ENCODE measurements around the gene TSC22D4.

The TSC22D4 gene

DNA sequence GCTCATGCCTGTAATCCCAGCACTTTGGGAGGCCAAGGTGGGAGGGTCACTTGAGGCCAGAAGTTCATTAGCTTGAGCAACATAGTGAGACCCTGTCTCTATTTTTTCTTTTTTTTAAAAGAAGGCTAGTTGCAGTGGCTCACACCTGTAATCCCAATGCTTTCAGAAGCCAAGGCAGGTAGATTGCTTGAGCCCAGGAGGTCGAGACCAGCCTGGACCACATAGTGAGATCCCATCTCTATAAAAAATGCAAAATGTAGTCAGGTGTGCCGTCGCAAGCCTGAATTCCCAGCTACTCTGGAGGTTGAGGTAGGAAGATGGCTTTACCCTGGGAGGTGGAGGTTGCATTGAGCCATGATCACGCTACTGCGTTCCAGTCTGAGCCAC is 12.2 kb upstream of the TSC22D4 start:
- ChIA-PET POLR2A (no interaction called here), CTCF (interaction anchor here (0.9 to 1.3 kb wide), 2 partner anchors 22 to 36 kb away, joined by 4 to 6 read pairs; no protein-coding TSS in a partner anchor)
- TF ChIP-seq, protein P1, sequence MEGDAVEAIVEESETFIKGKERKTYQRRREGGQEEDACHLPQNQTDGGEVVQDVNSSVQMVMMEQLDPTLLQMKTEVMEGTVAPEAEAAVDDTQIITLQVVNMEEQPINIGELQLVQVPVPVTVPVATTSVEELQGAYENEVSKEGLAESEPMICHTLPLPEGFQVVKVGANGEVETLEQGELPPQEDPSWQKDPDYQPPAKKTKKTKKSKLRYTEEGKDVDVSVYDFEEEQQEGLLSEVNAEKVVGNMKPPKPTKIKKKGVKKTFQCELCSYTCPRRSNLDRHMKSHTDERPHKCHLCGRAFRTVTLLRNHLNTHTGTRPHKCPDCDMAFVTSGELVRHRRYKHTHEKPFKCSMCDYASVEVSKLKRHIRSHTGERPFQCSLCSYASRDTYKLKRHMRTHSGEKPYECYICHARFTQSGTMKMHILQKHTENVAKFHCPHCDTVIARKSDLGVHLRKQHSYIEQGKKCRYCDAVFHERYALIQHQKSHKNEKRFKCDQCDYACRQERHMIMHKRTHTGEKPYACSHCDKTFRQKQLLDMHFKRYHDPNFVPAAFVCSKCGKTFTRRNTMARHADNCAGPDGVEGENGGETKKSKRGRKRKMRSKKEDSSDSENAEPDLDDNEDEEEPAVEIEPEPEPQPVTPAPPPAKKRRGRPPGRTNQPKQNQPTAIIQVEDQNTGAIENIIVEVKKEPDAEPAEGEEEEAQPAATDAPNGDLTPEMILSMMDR (IDR thresholded peaks at IDR 0.05; ENCODE audit: control extremely low read depth, extremely low read depth, low read depth, missing control alignments): no peak
- no peak for DNase-seq (ENCODE audit: extremely low spot score)

DNA sequence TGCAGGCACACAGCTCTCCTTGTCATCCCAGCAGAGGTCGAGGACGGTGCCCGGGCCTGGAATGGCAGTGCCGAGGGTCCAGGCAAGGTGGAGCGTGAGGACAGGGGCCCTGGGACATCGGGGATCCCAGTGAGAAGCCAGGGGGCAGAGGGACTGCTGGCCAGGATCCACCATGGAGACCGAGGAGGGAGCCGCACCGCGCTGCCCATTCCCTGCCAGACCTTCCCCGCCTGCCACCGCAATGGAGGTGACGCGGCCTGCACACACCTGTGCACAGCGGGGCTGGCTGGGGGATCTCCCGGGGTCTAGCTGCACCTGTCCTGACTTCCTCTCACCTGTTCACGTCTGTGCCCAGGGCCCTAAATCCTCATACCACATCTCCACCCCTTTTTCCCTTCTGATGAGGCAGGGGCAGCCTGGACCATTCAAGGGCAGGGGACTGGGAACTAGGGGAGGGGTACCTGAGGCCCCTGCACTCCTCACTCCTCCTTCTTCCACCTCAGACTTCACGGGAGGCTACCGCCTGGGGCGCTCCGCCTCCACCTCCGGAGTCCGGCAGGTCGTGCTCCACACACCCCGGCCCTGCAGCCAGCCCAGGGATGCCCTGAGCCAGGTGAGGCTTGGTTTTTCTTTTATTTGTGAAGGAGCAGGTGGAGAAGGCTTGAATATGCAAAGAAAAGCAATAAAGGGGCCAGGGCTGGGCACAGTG is 11.6 kb upstream of the TSC22D4 start:
- ChIA-PET POLR2A (no interaction called here), CTCF (interaction anchor here (1.0 to 1.5 kb wide), 5 partner anchors 13 to 142 kb away, joined by 3 to 4 read pairs (median 3); no protein-coding TSS in a partner anchor)
- TF ChIP-seq, protein P1 (IDR thresholded peaks at IDR 0.05; ENCODE audit: control extremely low read depth, extremely low read depth, low read depth, missing control alignments): no peak
- DNase-seq (ENCODE audit: extremely low spot score): peak; percentile 9

DNA sequence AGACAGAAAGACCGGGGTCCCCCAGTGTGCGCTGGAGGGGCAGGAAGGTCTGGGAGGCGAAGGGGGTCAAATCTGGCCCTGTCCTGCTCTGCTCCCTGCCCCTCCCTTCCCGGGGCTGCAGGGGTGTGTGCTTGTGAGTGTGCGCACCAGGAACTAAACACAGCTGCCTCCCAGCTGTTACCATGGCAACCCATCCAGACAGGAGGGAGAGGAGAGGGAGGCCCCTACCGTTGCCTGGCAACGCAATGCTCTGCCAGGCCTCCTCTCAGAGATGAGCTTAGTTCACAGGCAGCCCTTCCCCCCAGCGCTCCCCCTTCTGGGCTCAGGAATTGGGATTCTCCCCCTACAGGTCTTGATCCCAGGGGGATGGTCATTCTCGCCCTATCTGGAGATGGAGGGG is 10.8 kb upstream of the TSC22D4 start:
- TF ChIP-seq, protein P1 (IDR thresholded peaks at IDR 0.05; ENCODE audit: control extremely low read depth, extremely low read depth, low read depth, missing control alignments): no peak
- POLR2A ChIA-PET: no interaction called here
- DNase-seq (ENCODE audit: extremely low spot score): peak; percentile 84
- CTCF ChIA-PET: interaction anchor here (0.7 to 1.5 kb wide), 8 partner anchors 12 to 235 kb away, joined by 3 to 4 read pairs (median 3); no protein-coding TSS in a partner anchor

DNA sequence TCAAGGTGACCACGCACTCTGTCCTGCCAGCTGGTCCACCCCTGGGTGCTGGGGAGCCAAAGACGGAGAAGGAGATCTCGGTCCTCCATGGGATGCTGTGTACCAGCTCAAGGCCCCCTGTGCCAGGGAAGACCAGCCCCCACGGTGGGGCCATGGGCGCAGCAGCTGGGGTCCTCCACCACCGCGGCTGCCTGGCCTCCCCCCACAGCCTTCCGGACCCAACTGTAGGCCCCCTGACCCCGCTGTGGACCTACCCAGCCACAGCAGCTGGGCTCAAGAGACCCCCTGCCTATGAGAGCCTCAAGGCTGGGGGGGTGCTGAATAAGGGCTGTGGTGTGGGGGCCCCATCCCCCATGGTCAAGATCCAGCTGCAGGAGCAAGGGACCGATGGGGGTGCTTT is 10.1 kb upstream of the TSC22D4 start:
- TF ChIP-seq, protein P1 (IDR thresholded peaks at IDR 0.05; ENCODE audit: control extremely low read depth, extremely low read depth, low read depth, missing control alignments): no peak
- ChIA-PET POLR2A (no interaction called here), CTCF (interaction anchor here (1.1 to 2.2 kb wide), 5 partner anchors 11 to 236 kb away, joined by 3 to 9 read pairs (median 3); no protein-coding TSS in a partner anchor)
- DNase-seq (ENCODE audit: extremely low spot score): peak; percentile 4

DNA sequence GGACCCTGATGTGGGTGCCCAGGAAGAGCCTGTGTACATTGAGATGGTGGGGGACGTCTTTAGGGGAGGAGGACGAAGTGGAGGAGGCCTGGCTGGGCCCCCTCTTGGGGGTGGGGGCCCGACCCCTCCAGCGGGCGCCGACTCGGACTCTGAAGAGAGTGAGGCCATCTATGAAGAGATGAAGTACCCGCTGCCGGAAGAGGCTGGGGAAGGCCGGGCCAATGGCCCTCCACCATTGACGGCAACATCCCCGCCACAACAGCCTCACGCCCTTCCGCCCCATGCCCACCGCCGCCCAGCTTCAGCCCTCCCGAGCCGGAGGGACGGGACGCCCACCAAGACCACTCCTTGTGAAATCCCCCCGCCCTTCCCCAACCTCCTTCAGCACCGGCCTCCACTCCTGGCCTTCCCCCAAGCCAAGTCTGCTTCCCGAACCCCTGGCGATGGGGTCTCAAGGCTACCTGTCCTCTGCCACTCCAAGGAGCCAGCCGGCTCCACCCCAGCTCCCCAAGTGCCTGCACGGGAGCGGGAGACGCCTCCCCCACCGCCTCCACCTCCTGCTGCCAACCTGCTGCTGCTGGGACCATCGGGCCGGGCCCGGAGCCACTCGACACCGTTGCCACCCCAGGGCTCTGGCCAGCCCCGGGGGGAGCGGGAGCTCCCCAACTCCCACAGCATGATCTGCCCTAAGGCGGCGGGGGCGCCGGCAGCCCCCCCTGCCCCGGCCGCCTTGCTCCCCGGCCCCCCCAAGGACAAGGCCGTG is 9.5 kb upstream of the TSC22D4 start:
- CTCF ChIA-PET: interaction anchor here (1.4 to 2.2 kb wide), 2 partner anchors 71 to 81 kb away, joined by 3 to 9 read pairs; no protein-coding TSS in a partner anchor
- DNase-seq (ENCODE audit: extremely low spot score): peak; percentile 5
- POLR2A ChIA-PET: no interaction called here
- TF ChIP-seq, protein P1 (IDR thresholded peaks at IDR 0.05; ENCODE audit: control extremely low read depth, extremely low read depth, low read depth, missing control alignments): no peak

DNA sequence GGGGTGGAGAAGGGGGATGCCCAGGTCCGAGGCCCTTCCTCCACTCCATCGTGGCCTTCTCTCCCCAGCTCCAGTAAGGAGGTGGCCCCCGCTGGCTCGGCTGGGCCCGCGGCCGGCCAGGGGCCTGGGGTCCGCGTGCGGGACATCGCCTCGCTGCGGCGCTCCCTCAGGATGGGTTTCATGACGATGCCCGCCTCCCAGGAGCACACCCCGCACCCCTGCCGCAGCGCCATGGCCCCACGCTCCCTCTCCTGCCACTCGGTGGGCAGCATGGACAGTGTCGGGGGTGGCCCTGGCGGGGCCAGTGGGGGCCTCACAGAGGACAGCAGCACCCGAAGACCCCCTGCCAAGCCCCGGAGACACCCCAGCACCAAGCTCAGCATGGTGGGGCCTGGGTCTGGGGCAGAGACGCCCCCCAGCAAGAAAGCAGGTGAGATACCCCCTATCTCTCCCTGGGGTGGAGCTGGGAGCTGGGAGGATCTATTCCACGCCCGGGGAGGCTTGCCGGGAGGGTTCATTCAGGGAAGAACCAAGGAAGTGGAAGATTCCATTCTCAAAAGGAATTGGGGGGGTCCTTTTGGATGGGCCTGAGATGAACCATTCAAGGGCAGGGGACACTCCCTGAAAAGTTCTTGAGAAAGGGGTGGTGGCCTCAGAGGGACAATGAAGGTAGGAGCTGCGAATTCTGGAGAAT is 7.9 kb upstream of the TSC22D4 start:
- peak; percentile 4 for DNase-seq (ENCODE audit: extremely low spot score)
- POLR2A ChIA-PET: interaction anchor here (0.7 kb wide), 1 partner anchor 59 kb away, joined by 3 read pairs; the partner anchor contains the start of gene ZCWPW1
- CTCF ChIA-PET: interaction anchor here (2.2 to 2.4 kb wide), 2 partner anchors 72 to 73 kb away, joined by 9 to 10 read pairs; no protein-coding TSS in a partner anchor
- TF ChIP-seq, protein P1 (IDR thresholded peaks at IDR 0.05; ENCODE audit: control extremely low read depth, extremely low read depth, low read depth, missing control alignments): no peak
